Skin of body (tissue), 2 donors: ENCODE data around the gene PIERCE2. TPM values are rescaled to one million over a fixed set of nuclear protein-coding genes. Genes with fewer than 3 reads are reported as not detected.
"Not testable (repeated sequence)": the region's sequence is repeated elsewhere in the genome, so short reads cannot be mapped to it uniquely, and the experiment has no call there.

ENCODE experiments used
- DNase-seq: peaks from one replicate; lab custom pipeline; 2025; lab: John Stamatoyannopoulos, UW
- total RNA-seq: library from RNA; depleted of rRNA; stranded (reverse); fragments of >200 nt; gene quantifications from one replicate; pipeline ENCODE4 v1.2.3, GENCODE V29; 2014

The PIERCE2 gene
- total RNA-seq, result 1.5 TPM

DNA sequence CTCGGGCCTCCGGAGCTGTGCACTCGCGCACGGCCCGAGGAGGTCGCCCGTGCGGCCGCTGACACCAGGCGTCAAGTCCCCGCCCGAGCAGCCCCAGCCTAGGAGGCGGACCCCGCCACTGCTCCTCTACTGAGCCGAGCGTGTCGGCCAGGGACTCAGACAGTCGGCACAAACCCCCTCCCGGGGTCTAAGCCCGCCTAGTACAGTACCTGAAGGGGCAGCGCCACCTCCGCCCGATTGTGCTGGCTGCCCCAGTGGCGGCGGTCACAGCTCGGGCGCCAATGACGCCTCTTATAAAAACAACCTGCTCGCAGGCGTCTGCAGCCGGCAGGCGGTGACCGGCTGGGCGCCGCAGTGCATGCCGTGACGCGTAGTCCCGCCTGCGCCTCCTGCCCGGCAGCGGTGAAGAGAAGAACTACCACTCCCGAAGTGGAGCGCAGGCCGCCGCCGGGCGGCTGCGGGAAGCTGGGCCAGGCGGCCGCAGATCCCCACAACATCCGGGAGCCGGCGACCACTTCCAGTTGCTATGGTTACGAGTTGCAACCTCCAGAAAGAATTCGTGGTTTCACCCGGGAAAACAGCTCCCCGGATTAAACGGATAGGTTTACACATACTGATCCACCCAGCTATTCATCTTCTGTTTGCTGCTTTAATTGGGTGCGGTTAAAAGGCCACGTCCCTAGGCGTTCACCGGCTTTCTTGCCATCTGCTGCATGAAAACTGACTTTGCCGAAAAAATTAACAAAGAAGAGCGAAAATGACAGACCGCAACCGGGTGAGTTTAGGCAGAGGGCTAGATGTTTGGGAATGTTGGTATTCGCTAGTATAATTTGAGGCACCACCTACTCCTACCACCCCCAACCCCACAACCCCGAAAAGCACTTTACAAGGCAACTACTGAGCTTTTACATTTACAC, at the start of gene PIERCE2, which contains the start of gene CCPG1:
PIERCE2 (plus strand) TSS at position 484 of the 917 bp plus-strand sequence; CDS start at position 758, 274 bp downstream.
CCPG1 (minus strand) TSS at position 348 of the 917 bp plus-strand sequence. CDS start 18,935 bp downstream, outside the sequence.
- peak; percentile 92 for DNase-seq

- DNase-seq, result no peak
These were observed 48.0 kb upstream of the PIERCE2 start for GRCh38 chr15:55360256-55360655.

DNA sequence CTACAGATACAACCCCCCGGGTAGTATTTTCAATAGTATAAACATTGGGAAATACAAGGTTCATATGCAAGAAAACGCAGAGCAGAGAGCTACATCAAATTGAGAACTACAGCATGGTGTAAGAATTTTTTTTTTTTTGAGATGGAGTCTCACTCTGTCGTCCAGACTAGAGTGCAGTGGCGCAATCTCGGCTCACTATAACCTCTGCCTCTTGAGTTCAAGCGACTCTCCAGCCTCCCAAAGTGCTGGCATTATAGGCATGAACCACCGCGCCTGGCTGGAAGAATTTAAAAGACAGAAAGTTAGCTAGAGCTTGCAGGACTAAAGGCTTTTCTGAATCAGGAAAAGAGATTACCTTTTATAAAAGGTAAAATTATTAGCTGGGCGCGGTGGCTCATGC, 47.2 kb upstream of the PIERCE2 start:
- DNase-seq, result no peak

DNA sequence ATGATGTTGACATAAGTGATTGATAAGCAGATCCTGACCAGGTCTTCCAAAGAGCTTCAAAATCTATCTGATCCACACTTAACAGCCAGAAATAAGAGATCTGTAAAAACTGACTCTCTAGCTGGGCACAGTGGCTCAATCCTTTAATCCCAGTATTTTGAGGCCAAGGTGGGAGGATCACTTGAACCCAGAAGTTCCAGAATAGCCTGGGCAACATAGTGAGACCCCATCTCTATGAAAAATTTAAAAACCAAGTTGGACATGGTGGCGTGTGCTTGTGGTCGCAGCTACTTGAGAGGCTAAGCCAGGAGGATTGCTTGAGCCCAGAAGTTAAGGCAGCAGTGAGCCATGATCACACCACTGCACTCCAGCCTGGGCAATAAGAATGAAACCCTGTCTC, 45.7 kb upstream of the PIERCE2 start:
- DNase-seq, result no peak

GRCh38 chr15:55366981-55367380, 41.3 kb upstream of the PIERCE2 start:
- no peak for DNase-seq

DNA sequence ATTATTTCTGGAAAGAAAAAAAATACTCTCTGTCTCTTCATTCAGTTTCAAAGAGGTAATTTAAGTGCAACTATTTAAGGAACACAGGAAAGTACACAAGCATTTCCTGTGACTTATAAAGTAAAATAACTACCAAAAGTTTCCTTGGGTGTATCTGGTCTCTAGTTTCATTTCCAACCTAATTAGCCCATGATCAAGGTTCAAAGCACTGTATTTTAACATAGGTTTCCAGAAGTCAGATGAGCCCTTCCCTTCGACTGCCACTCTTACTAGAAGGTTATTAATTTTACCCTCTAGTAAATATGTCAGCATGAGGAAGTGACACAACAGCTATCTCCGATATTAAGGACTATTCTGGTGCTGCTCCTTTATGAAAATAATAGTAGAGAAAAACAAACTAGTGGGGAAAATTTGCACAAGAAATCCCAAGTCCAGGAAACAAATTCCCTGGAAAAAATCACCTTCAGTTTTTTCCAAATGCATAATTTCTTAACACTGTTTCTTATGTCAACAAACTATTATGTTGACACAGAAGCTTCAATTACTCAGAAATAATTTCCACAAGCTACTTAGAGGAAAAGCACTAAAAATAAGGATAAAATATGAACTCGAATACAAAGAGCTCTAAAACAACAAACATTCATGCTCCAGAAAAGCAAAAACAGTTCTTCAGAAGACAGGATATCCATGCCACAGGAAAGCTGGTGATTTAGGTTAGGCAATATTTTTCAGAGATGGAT, 35.4 kb upstream of the PIERCE2 start:
- DNase-seq, result no peak

DNA sequence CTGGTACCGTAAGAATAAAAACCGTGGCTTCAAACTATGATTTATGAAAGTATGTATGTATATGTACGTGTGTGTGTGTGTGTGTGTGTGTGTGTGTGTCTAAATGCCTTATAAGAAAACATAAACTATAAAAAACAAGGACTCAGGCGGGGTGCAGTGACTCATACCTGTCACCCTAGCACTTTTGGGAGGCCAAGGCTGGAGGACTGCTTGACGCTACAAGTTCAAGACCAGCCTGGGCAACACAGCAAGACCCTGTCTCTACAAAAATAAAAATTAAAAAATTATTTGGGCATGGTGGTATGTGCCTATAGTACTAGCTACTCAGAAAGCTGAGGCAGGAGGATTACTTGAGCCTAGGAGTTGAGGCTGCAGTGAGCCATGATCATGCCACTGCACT, 29.2 kb upstream of the PIERCE2 start:
- DNase-seq, result no peak

DNA sequence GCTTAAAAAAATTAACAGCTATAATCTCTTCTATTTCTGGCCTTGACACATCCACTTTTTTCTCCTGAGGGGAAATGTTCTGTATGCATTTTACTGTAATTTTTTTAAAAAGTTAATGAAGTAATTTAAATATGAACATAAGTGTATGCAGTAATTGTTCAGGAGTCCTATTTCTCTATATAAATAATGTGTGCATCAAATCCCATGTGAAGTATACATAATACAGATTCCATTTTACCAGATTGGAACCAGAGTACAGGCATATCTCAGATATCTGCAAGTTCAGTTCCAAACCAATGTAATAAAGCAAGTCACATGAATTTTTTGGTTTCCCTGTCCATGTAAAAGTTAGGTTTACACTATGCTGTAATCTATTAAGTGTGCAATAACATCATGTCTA, 26.7 kb upstream of the PIERCE2 start:
- DNase-seq, result no peak

DNA sequence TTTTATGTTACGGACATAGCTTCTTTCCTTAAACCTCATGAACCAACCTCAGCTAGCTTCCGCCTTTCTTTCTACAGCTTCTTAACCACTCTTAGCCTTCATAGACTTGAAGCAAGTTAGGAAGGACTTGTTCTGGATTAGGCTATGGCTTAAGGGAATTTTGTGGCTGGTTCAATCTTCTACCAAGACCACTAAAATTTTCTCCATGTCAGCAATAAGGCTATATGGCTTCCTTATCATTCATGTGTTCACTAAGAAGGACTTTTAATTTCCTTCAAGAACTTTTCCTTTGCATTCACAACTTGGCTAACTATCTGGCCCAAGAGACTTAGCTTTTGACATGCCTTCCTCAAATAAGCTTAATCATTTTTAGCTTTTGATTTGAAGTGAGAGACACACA, 24.6 kb upstream of the PIERCE2 start:
- DNase-seq, result no peak

- no peak for DNase-seq
These were observed 21.3 kb upstream of the PIERCE2 start for GRCh38 chr15:55387027-55387426.

DNA sequence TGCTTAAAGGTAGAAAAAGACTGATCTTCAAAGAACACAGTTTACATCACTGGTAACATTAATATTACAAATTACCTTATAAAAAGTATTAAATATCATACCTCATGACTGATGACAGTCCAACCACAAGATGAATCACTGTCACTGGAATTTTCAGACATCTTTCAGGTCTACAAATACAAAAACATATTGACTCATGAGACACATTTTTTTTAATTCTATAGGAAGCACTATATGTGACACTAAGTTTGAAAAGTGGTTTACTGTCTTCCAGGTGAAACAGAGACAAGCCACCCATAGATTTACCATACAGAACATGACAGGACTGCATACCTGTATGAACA, 19.1 kb upstream of the PIERCE2 start:
- no peak for DNase-seq

GRCh38 chr15:55394694-55395093, 13.6 kb upstream of the PIERCE2 start:
- no peak for DNase-seq

- no peak for DNase-seq
These were observed 10.1 kb upstream of the PIERCE2 start for GRCh38 chr15:55398243-55398642.

GRCh38 chr15:55400050-55400449, 8.2 kb upstream of the PIERCE2 start:
- DNase-seq, result not testable (repeated sequence)

DNA sequence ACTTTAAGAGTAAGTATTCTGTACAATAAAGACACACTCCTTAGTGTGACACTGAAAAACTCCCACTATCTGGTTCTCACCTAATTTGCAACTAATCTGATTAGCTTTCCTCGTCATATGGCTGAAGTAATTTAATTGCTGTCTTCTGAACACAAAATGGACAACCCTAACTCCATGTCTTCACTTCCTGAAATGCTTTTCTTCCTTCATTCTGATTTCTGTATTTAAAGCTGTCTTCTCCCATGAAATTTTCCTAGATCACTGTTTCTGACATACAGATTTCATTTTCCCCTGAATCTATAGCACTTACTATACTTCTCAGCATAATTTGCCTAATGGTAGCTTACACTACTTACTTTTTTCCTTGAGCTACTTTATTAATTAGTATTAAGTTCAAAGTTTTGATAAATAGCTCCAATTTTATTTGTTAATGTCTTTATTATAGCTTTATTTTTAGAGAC, 6.5 kb upstream of the PIERCE2 start:
- DNase-seq, result no peak

GRCh38 chr15:55402707-55403106, 5.6 kb upstream of the PIERCE2 start:
- DNase-seq, result no peak

DNA sequence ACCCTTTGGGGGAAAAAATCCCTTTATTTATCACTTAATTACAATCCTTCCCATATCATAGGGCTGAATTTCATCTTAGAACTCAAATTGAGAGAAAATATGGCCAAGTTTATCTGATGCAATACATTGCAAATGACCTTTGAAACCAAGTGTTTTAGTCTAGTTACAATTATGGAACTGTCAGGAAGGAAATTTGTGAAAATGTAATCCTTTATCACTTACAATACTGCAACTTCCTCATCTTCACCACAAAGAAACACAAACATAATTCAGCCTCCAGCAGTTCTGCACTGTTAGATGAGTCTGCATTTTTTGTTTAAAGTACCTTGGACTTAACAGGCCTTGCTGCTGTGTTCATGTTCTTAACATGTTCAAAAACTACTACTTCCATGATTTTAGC, 4.8 kb upstream of the PIERCE2 start:
- no peak for DNase-seq

DNA sequence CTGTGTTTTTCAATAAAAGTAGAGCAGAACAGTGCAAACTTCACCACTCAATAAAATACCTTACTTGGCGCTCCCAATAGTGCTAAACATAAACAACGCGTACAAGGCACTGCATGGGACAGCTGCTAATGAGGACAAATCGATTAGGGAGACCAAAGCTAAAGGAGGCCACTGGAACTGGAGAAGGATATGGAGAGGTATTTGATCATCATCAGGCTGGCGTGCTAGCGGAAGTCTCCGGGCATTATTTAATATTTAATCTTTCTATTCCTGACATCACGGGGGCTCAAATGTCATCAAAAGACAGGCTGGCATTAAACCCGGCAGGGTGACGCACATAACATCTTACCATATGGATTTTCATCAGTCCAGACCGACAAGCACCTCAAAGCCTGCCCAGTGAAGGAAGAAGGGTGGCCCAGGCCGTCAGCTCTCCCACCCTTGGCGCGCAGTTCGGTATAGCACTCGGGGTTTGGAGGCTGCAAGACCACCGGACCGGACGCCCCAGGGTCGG, 740 bp upstream of the PIERCE2 start:
- peak; percentile 34 for DNase-seq

DNA sequence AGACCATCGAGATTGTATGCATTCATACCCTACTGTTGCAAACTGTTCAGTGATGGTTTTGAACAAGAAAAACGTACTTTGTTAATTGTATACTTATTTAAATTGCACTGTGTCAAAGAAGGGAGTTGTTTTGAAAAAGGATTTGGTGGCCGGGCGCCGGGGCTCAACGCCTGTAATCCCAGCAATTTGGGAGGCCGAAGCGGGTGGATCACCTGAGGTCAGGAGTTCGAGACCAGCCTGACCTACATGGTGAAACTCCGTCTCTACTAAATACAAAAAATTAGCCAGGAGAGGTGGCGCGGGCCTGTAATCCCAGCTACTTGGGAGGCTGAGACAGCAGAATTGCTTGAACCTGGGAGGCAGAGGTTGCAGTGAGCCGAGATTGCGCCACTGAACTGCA, 681 bp downstream of the PIERCE2 start:
- DNase-seq, result not testable (repeated sequence)

- not testable (repeated sequence) for DNase-seq
These were observed 9.4 kb downstream of the PIERCE2 start for GRCh38 chr15:55417678-55418077.

GRCh38 chr15:55420171-55420866, 12.0 kb downstream of the PIERCE2 start:
- no peak for DNase-seq

DNA sequence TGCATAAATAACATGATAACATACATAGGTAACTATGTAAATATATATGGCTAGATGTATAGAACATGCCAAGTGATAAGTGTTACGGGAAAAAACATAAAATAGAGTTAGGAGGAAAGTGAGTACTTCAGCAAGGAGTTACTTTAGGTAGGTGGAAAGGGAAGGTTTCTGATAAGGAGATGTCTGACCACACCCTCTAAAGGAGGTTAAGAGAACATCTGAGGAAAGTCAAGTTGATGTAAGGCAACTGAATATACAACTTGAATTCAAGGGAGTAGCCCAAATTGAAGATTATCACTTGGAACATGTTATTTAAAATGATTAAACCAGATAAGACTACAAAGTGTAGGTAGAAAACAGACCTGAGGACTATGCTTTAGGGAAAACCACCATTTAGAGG, 13.8 kb downstream of the PIERCE2 start:
- DNase-seq, result no peak
